WTC11 (cell line): ENCODE measurements around the gene CCDC178.

Experiments
- ATF2 ChIP-seq: sonication (generic); formaldehyde crosslinking; IDR thresholded peaks from 2 replicates; pipeline ENCODE4 v1.8.1; 2022; ENCODE audit warnings: low read depth, missing genetic modification reagents, borderline replicate concordance
- CTCF ChIP-seq: fragments of 200-600 bp; IDR thresholded peaks from 2 replicates; pipeline ENCODE4 v1.8.0; 2022; ENCODE audit warnings: antibody characterized with exemption
- ESRRA ChIP-seq: sonication (generic); formaldehyde crosslinking; IDR thresholded peaks from 2 replicates; pipeline ENCODE4 v1.8.1; 2022; ENCODE audit warnings: mild to moderate bottlenecking, missing genetic modification reagents, borderline replicate concordance
- HMGXB4 ChIP-seq: sonication (generic); formaldehyde crosslinking; IDR thresholded peaks from 2 replicates; pipeline ENCODE4 v1.8.1; 2023; ENCODE audit warnings: mild to moderate bottlenecking, moderate library complexity, missing genetic modification reagents
- MLX ChIP-seq: sonication (generic); formaldehyde crosslinking; IDR thresholded peaks from 2 replicates; pipeline ENCODE4 v1.8.1; 2023; ENCODE audit warnings: mild to moderate bottlenecking, missing genetic modification reagents, moderate library complexity
- NR3C1 ChIP-seq: sonication (generic); formaldehyde crosslinking; conservative IDR thresholded peaks from 2 replicates; pipeline ENCODE4 v1.8.1; 2023; ENCODE audit warnings: low read depth, mild to moderate bottlenecking, missing genetic modification reagents
- SMAD4 ChIP-seq: sonication (generic); formaldehyde crosslinking; IDR thresholded peaks from 2 replicates; pipeline ENCODE4 v1.8.0; 2022; ENCODE audit warnings: mild to moderate bottlenecking, missing genetic modification reagents

- TF ChIP-seq ESRRA (CRISPR knock-in tag) (no peak), CTCF (no peak), SMAD4 (CRISPR knock-in tag) (no peak), NR3C1 (CRISPR knock-in tag) (no peak), MLX (no peak), HMGXB4 (CRISPR knock-in tag) (no peak), ATF2 (no peak)
These were observed 84.8 kb downstream of the CCDC178 start for GRCh38 chr18:33355756-33356155.
